Thyroid gland (tissue), 4 donors: ENCODE results near the gene P2RX6.

ENCODE experiments used
- CTCF ChIP-seq, 6 experiments: fragments of 200-600 bp in 3 of 6; fragments of 450-650 bp in 3 of 6; sonication (generic) in 3 of 6; IDR thresholded peaks; one replicate each; pipeline ENCODE4 v1.5.1; 2016 to 2019; ENCODE audit warnings: antibody characterized with exemption in 6 of 6, mild to moderate bottlenecking in 2 of 6, inconsistent platforms in 1 of 6, moderate library complexity in 1 of 6
- POLR2A ChIP-seq, 2 donors: fragments of 450-650 bp; IDR thresholded peaks; one replicate each; pipeline ENCODE4 v1.6.1; 2017; ENCODE audit warnings: antibody characterized with exemption in 2 of 2, mild to moderate bottlenecking in 2 of 2, moderate library complexity in 1 of 2

GRCh38 chr22:21042978-21043859 is 28.3 kb downstream of the P2RX6 start:
- TF ChIP-seq CTCF (IDR thresholded peaks at IDR 0.05) (no peak), POLR2A (IDR thresholded peaks at IDR 0.05) (no peak)
